ENCODE data around the gene PPP1R9A. TPM values are rescaled to one million over a fixed set of nuclear protein-coding genes. Genes with fewer than 3 reads are reported as not detected.

The PPP1R9A gene
- polyA plus RNA-seq, 1 donor from 2014 or later: 52.8 TPM

GRCh38 chr7:95238252-95238943, 331.0 kb downstream of the PPP1R9A start:
- Histone ChIP-seq H3K4me3 (ENCODE audit: low read length) (no peak overlapping the region), H2AFZ (ENCODE audit: low read depth, low read length) (no peak overlapping the region), H3K4me2 (ENCODE audit: low read length) (no peak overlapping the region), H4K20me1 (ENCODE audit: insufficient read depth) (no peaks in the 10 kb centered on the region), H3K9me2 (ENCODE audit: insufficient read depth, low read length) (no peaks in the 10 kb centered on the region), H3K9me3 (ENCODE audit: low read length) (no peaks in the 10 kb centered on the region), H3K36me3 (ENCODE audit: insufficient read depth, low read length) (no peaks in the 10 kb centered on the region), H3K79me2 (replicated peaks; ENCODE audit: insufficient read depth, low read length) (no peaks in the 10 kb centered on the region), H3K27ac (ENCODE audit: low read length) (no peak overlapping the region), H3K27me3 (ENCODE audit: insufficient read depth, low read depth, low read length) (no peaks in the 10 kb centered on the region), H3K9ac (ENCODE audit: low read length) (no peak overlapping the region), H3F3A (ENCODE audit: insufficient read depth, low read length, poor library complexity, severe bottlenecking) (no peaks in the 10 kb centered on the region)
- TF ChIP-seq RAD21 (conservative IDR thresholded peaks at IDR 0.05): no peak
- no peak for TF ChIP-seq REST (IDR thresholded peaks at IDR 0.05; ENCODE audit: borderline replicate concordance)
- TF ChIP-seq TAF1 (IDR thresholded peaks at IDR 0.05; ENCODE audit: low read depth): no peak
- no peak for TF ChIP-seq EZH2 (IDR thresholded peaks at IDR 0.05; ENCODE audit: borderline replicate concordance, insufficient read depth, low read length, poor library complexity, severe bottlenecking)
- no peak for TF ChIP-seq CTCF (IDR thresholded peaks at IDR 0.05; ENCODE audit: poor library complexity, severe bottlenecking)
- TF ChIP-seq POLR2AphosphoS5 (IDR thresholded peaks at IDR 0.05): no peak
- TF ChIP-seq SMC3 (conservative IDR thresholded peaks at IDR 0.05; ENCODE audit: poor library complexity): no peak
- no peak for TF ChIP-seq MXI1 (conservative IDR thresholded peaks at IDR 0.05; ENCODE audit: poor library complexity, severe bottlenecking)
- TF ChIP-seq EP300 (conservative IDR thresholded peaks at IDR 0.05; ENCODE audit: poor library complexity, severe bottlenecking): no peak

- H3K36me3 ChIP-seq (ENCODE audit: insufficient read depth, low read length): no peaks in the 10 kb centered on the region
- TF ChIP-seq SMC3 (conservative IDR thresholded peaks at IDR 0.05; ENCODE audit: poor library complexity) (no peak), EP300 (conservative IDR thresholded peaks at IDR 0.05; ENCODE audit: poor library complexity, severe bottlenecking) (no peak), EZH2 (IDR thresholded peaks at IDR 0.05; ENCODE audit: borderline replicate concordance, insufficient read depth, low read length, poor library complexity, severe bottlenecking) (no peak), MXI1 (conservative IDR thresholded peaks at IDR 0.05; ENCODE audit: poor library complexity, severe bottlenecking) (no peak), CTCF (IDR thresholded peaks at IDR 0.05; ENCODE audit: poor library complexity, severe bottlenecking) (no peak), RAD21 (conservative IDR thresholded peaks at IDR 0.05) (no peak), REST (IDR thresholded peaks at IDR 0.05; ENCODE audit: borderline replicate concordance) (no peak), POLR2AphosphoS5 (IDR thresholded peaks at IDR 0.05) (no peak), TAF1 (IDR thresholded peaks at IDR 0.05; ENCODE audit: low read depth) (no peak)
- no peaks in the 10 kb centered on the region for H3K9me2 ChIP-seq (ENCODE audit: insufficient read depth, low read length)
- H3K9ac ChIP-seq (ENCODE audit: low read length): no peak overlapping the region
- no peak overlapping the region for H2AFZ ChIP-seq (ENCODE audit: low read depth, low read length)
- no peaks in the 10 kb centered on the region for H3K27me3 ChIP-seq (ENCODE audit: insufficient read depth, low read depth, low read length)
- H3K9me3 ChIP-seq (ENCODE audit: low read length): no peaks in the 10 kb centered on the region
- H3F3A ChIP-seq (ENCODE audit: insufficient read depth, low read length, poor library complexity, severe bottlenecking): no peaks in the 10 kb centered on the region
- no peak overlapping the region for H3K4me3 ChIP-seq (ENCODE audit: low read length)
- no peak overlapping the region for H3K27ac ChIP-seq (ENCODE audit: low read length)
- no peaks in the 10 kb centered on the region for H4K20me1 ChIP-seq (ENCODE audit: insufficient read depth)
- H3K79me2 ChIP-seq (replicated peaks; ENCODE audit: insufficient read depth, low read length): no peaks in the 10 kb centered on the region
- H3K4me2 ChIP-seq (ENCODE audit: low read length): no peak overlapping the region
Measured at GRCh38 chr7:95240921-95241320, 333.5 kb downstream of the PPP1R9A start.

All from neural cell (in vitro differentiated cells).